Endodermal cell (in vitro differentiated cells): ENCODE measurements around the gene SIGLEC15. TPM values are rescaled to one million over a fixed set of nuclear protein-coding genes. Genes with fewer than 3 reads are reported as not detected.

Experiments
- DNase-seq: peaks from one replicate; pipeline ENCODE4 v3.0.0-alpha.2; 2017
- H3K27ac ChIP-seq: 2 replicates; pipeline ENCODE4 v1.5.1; 2013; ENCODE audit warnings: mild to moderate bottlenecking, low read depth, low read length, moderate library complexity
- H3K27me3 ChIP-seq: 2 replicates; pipeline ENCODE4 v1.6.1; 2013; ENCODE audit warnings: mild to moderate bottlenecking, low read length, moderate library complexity; ENCODE audit not compliant: insufficient read depth, control insufficient read depth, poor library complexity, severe bottlenecking
- H3K36me3 ChIP-seq: 2 replicates; pipeline ENCODE4 v1.7.0; 2013; ENCODE audit warnings: mild to moderate bottlenecking, low read length, moderate library complexity; ENCODE audit not compliant: control insufficient read depth, insufficient read depth
- H3K4me1 ChIP-seq: one replicate; pipeline ENCODE4 v1.7.0; 2013; ENCODE audit warnings: low read length; ENCODE audit not compliant: control insufficient read depth, insufficient read depth
- H3K4me3 ChIP-seq: 2 replicates; pipeline ENCODE4 v1.5.1; 2013; ENCODE audit warnings: mild to moderate bottlenecking, low read length, moderate library complexity
- H3K9ac ChIP-seq: 2 replicates; pipeline ENCODE4 v1.6.1; 2013; ENCODE audit warnings: mild to moderate bottlenecking, low read length, moderate library complexity; ENCODE audit not compliant: poor library complexity, severe bottlenecking; ENCODE audit errors: extremely low read depth
- H3K9me3 ChIP-seq: 2 replicates; pipeline ENCODE4 v1.6.1; 2013; ENCODE audit warnings: mild to moderate bottlenecking, low read length, moderate library complexity; ENCODE audit not compliant: control insufficient read depth
- H3K27ac Mint-ChIP-seq: 2 replicates; pipeline ENCODE4 v1.8.0; 2020; ENCODE audit warnings: mixed read lengths
- H3K27me3 Mint-ChIP-seq: 2 replicates; pipeline ENCODE4 v1.8.0; 2021; ENCODE audit warnings: mild to moderate bottlenecking, mixed read lengths; ENCODE audit not compliant: insufficient read depth
- H3K36me3 Mint-ChIP-seq: 2 replicates; pipeline ENCODE4 v1.8.0; 2020; ENCODE audit warnings: low read depth, mixed read lengths
- H3K4me1 Mint-ChIP-seq: 2 replicates; pipeline ENCODE4 v1.8.0; 2020; ENCODE audit warnings: mixed read lengths
- H3K4me3 Mint-ChIP-seq: 2 replicates; pipeline ENCODE4 v1.8.0; 2020; ENCODE audit warnings: mild to moderate bottlenecking, moderate library complexity, mixed read lengths
- H3K9me3 Mint-ChIP-seq: 2 replicates; pipeline ENCODE4 v1.8.0; 2020; ENCODE audit warnings: mild to moderate bottlenecking, mixed read lengths
- WGBS, 2 experiments: methylation state at CpG; one replicate each; pipeline versions ENCODE4 v1.1.5 to v1.1.7; 2013; ENCODE audit warnings: missing lambda C conversion rate in 2 of 2, mixed read lengths in 1 of 2; ENCODE audit not compliant: insufficient coverage in 1 of 2, insufficient read length in 1 of 2; 5-methylcytosine and 5-hydroxymethylcytosine counted together
- total RNA-seq, 2 donors: library from RNA; stranded (reverse); fragmentation: NEBNext Ultra II Directional in 1 of 2; extraction: Animal tissue kit (Norgen Biotek cat#: 25700) in 1 of 2; gene quantifications; 2 replicates in 1 of 2; 3 replicates in 1 of 2; pipeline ENCODE4 v1.2.1, GENCODE V29; 2021
- TF ChIP-seq, protein P1 (sequence below): fragments of 200-600 bp; sonication (generic); conservative IDR thresholded peaks from 2 replicates; pipeline ENCODE4 v1.5.0; 2021; ENCODE audit warnings: antibody characterized with exemption, mild to moderate bottlenecking

SIGLEC15 gene
- total RNA-seq, 2 donors from 2014 or later: not detected

DNA sequence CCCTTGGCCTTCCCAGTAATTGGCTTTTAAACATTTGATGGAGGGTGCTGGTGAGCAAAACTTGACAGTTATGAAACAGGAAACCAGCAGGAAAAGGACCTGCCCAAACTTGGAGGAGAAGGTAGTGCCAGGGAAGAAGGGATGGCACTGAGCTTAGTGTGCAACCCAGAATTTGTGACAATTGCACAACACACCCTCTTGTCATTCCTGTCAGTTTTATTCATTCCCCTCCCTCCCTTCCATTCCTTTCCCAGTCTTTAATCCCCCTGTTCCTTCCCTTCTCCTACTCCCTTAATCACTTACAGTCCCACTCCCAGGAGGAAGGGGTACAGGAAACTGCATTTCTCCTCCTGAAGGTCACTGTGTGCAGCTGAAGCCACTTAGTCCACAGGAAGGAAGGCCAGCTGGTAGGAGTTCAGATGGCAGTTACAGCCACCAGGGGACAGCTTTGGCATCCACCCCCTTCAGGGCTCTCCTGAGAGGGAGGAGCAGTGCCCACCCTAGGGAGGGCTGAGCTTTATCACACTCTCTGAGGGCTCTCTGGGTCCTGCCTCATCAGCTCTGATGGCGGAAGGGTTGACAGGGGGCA, 24.0 kb upstream of the SIGLEC15 start:
- H3K9me3 ChIP-seq: peaks cover 10% of the 10 kb centered on the region
- no peak overlapping the region for H3K9ac ChIP-seq
- H3K27ac Mint-ChIP-seq: no peak overlapping the region
- peaks cover 60% of the 10 kb centered on the region for H3K9me3 Mint-ChIP-seq
- H3K27ac ChIP-seq: no peak overlapping the region
- no peaks in the 10 kb centered on the region for H3K27me3 ChIP-seq
- H3K36me3 Mint-ChIP-seq: no peaks in the 10 kb centered on the region
- 100% methylated on average over 1 of the region's 1 CpG; no CpG with 5 or more reads in 1 of the 2 experiments for WGBS, 2 experiments
- H3K36me3 ChIP-seq: no peaks in the 10 kb centered on the region
- H3K4me1 Mint-ChIP-seq: no peaks in the 10 kb centered on the region
- H3K4me1 ChIP-seq: no peaks in the 10 kb centered on the region
- no peak overlapping the region for H3K4me3 ChIP-seq
- H3K27me3 Mint-ChIP-seq: peaks cover 6% of the 10 kb centered on the region
- TF ChIP-seq, protein P1, sequence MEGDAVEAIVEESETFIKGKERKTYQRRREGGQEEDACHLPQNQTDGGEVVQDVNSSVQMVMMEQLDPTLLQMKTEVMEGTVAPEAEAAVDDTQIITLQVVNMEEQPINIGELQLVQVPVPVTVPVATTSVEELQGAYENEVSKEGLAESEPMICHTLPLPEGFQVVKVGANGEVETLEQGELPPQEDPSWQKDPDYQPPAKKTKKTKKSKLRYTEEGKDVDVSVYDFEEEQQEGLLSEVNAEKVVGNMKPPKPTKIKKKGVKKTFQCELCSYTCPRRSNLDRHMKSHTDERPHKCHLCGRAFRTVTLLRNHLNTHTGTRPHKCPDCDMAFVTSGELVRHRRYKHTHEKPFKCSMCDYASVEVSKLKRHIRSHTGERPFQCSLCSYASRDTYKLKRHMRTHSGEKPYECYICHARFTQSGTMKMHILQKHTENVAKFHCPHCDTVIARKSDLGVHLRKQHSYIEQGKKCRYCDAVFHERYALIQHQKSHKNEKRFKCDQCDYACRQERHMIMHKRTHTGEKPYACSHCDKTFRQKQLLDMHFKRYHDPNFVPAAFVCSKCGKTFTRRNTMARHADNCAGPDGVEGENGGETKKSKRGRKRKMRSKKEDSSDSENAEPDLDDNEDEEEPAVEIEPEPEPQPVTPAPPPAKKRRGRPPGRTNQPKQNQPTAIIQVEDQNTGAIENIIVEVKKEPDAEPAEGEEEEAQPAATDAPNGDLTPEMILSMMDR: no peak
- H3K4me3 Mint-ChIP-seq: no peak overlapping the region
- DNase-seq: no peak

DNA sequence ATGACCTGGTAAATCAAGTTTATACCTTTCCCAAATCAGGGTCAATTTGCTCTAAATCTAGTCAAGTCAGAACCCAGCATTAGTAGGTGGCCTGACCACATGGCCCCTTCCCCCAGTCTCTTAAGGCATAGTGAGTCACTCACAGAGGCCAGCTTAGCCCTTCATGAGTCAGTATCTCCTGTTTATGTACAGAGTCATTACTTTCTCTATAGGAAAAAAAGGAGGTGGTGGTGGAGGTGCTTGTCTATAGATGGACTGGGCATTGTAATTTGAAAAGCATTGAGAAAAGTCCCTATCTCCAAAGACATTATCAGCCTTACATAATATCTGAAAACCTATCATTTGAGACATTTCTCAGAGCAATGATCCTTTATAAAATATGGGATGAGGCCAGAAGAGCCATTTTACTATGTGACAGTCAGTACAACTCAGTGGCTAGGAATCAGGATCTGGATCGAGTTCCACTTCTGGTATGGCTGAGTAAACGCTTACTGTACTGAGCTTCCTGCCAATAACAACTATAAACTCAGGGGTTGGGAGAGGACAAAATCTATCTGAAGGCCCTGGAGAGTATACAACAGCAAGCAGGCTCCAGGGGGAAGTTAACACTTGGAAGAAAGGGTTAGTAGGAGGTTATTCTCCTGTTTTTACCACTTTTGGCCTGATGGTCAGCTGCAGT, 22.5 kb upstream of the SIGLEC15 start:
- peaks cover 59% of the 10 kb centered on the region for H3K9me3 Mint-ChIP-seq

DNA sequence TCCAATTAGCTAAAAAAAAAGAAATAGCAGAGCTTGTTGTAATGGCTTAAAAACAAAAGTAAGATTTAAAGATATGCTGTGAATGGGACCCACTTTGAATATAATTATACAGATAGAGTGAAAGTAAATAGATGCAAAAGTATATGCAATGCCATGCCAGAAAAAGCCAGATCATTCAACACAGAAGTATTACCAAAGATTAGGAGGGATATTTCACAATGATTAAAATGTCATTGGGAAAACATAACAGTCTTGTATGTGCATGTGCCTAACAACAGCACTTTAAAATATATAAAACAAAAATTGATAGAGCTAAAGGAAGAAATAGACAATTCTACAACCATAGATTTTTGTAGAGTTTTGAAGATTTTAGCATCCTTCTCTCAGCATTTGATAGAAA, 19.9 kb upstream of the SIGLEC15 start:
- Histone ChIP-seq H3K27ac (no peak overlapping the region), H3K4me3 (no peak overlapping the region), H3K9me3 (peaks cover 14% of the 10 kb centered on the region), H3K9ac (no peak overlapping the region), H3K27me3 (no peaks in the 10 kb centered on the region), H3K36me3 (no peaks in the 10 kb centered on the region), H3K4me1 (no peaks in the 10 kb centered on the region)
- TF ChIP-seq, protein P1: no peak
- peaks cover 42% of the 10 kb centered on the region for H3K9me3 Mint-ChIP-seq
- DNase-seq: no peak
- peaks cover 3% of the 10 kb centered on the region for H3K27me3 Mint-ChIP-seq
- no peaks in the 10 kb centered on the region for H3K36me3 Mint-ChIP-seq
- no peak overlapping the region for H3K4me3 Mint-ChIP-seq
- H3K27ac Mint-ChIP-seq: no peak overlapping the region
- peaks cover 8% of the 10 kb centered on the region for H3K4me1 Mint-ChIP-seq

More for the DNA sequence above, 22.5 kb upstream of the SIGLEC15 start:
- 86 to 89% methylated on average over 2 of the region's 2 CpGs for WGBS, 2 experiments
- no peak for DNase-seq
- H3K36me3 ChIP-seq: no peaks in the 10 kb centered on the region
- H3K4me3 Mint-ChIP-seq: no peak overlapping the region
- no peaks in the 10 kb centered on the region for H3K27me3 ChIP-seq
- TF ChIP-seq, protein P1: no peak
- H3K4me3 ChIP-seq: no peak overlapping the region
- no peaks in the 10 kb centered on the region for H3K36me3 Mint-ChIP-seq
- peaks cover 10% of the 10 kb centered on the region for H3K9me3 ChIP-seq
- no peak overlapping the region for H3K27ac Mint-ChIP-seq
- H3K4me1 ChIP-seq: no peaks in the 10 kb centered on the region
- no peak overlapping the region for H3K9ac ChIP-seq
- H3K27ac ChIP-seq: no peak overlapping the region
- H3K27me3 Mint-ChIP-seq: peaks cover 3% of the 10 kb centered on the region
- peaks cover 7% of the 10 kb centered on the region for H3K4me1 Mint-ChIP-seq
